ENCODE results near the gene LIN52. TPM values are rescaled to one million over a fixed set of nuclear protein-coding genes. Genes with fewer than 3 reads are reported as not detected.

The LIN52 gene
- total RNA-seq, 1 donor from 2014 or later = 7.5 TPM

GRCh38 chr14:74223016-74223415, 138.3 kb downstream of the LIN52 start:
- no peak for DNase-seq (ENCODE audit: low read depth)

- no peak for DNase-seq (ENCODE audit: low read depth)
These were observed 147.0 kb downstream of the LIN52 start for GRCh38 chr14:74231784-74232183.

- DNase-seq (ENCODE audit: low read depth) = no peak
These were observed 150.3 kb downstream of the LIN52 start for GRCh38 chr14:74235017-74235416.

GRCh38 chr14:74237441-74237840, 152.7 kb downstream of the LIN52 start:
- DNase-seq (ENCODE audit: low read depth) = no peak

- DNase-seq (ENCODE audit: low read depth) = no peak
These were observed 154.5 kb downstream of the LIN52 start, which contains the start of gene VSX2 for GRCh38 chr14:74238974-74239847. TSS of gene VSX2 (plus strand) at chr14:74239449. CDS start at chr14:74239562, 113 bp downstream.

GRCh38 chr14:74239848-74240793, 155.4 kb downstream of the LIN52 start:
- DNase-seq (ENCODE audit: low read depth) = no peak

GRCh38 chr14:74240794-74241651, 156.3 kb downstream of the LIN52 start:
- no peak for DNase-seq (ENCODE audit: low read depth)

GRCh38 chr14:74241652-74242017, 156.9 kb downstream of the LIN52 start:
- no peak for DNase-seq (ENCODE audit: low read depth)

GRCh38 chr14:74242021-74242779, 157.4 kb downstream of the LIN52 start:
- DNase-seq (ENCODE audit: low read depth) = no peak

- no peak for DNase-seq (ENCODE audit: low read depth)
These were observed 158.0 kb downstream of the LIN52 start for GRCh38 chr14:74242780-74243042.

- DNase-seq (ENCODE audit: low read depth) = no peak
These were observed 158.3 kb downstream of the LIN52 start for GRCh38 chr14:74243051-74243450.

- DNase-seq (ENCODE audit: low read depth) = no peak
These were observed 159.4 kb downstream of the LIN52 start for GRCh38 chr14:74244115-74244514.

- no peak for DNase-seq (ENCODE audit: low read depth)
These were observed 160.5 kb downstream of the LIN52 start for GRCh38 chr14:74245292-74245691.

GRCh38 chr14:74246542-74246941, 161.8 kb downstream of the LIN52 start:
- DNase-seq (ENCODE audit: low read depth) = no peak

- no peak for DNase-seq (ENCODE audit: low read depth)
These were observed 163.3 kb downstream of the LIN52 start for GRCh38 chr14:74248017-74248416.

- no peak for DNase-seq (ENCODE audit: low read depth)
These were observed 164.9 kb downstream of the LIN52 start for GRCh38 chr14:74249433-74250375.
